HG02870 (cell line): ENCODE results near the gene ST7L.
"Not testable (repeated sequence)": the region's sequence is repeated elsewhere in the genome, so short reads cannot be mapped to it uniquely, and the experiment has no call there.

ENCODE experiments used
- ATAC-seq: cut with Tn5 transposase; IDR thresholded peaks from one replicate; pipeline ENCODE4 v1.9.1; 2021; ENCODE audit warnings: mild to moderate bottlenecking, moderate library complexity; ENCODE audit not compliant: unreplicated experiment

The ST7L gene

GRCh38 chr1:112502826-112503225 is 116.1 kb downstream of the ST7L start:
- ATAC-seq: no peak

DNA sequence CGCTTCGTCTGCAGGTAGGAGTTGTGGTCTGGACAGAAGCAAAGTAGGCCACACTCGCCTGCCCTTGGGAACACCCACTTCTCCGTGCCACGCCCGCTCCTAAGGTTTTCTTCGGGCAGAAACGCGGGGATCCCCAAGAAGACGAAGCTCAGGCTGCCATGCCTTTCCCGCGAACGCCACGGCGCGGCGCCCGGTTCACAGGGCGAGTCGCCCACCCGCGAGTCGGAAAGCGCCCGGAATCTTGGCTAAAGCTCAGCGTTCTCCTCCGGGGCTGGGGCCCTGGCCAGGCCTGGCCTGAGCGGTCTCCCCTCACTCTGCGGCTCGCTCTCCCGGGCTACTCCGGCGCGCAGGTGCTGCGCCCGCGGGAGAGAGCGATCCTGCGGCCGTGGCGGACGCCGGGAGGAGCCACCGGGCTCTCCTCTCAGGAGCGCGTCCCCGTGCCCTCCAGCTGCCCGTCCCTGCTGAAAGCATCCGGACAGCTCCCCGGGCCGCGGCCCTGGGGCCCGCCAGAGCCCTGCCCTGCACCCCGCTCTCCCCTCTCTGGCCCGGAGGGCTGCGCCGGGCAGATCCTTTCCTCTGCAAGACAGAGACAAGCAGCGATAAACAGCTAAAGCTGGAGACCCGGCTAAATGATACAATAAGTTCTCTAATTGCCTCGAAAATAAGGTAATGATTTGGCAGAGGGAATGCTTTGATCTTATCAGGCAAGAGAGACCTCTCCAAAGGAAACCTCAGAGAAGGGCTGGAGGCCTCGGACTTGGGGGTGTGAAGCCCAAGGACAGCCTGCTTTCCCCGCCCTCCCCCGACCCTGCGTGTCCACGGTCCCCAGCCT is 116.9 kb downstream of the ST7L start:
- ATAC-seq: no peak

DNA sequence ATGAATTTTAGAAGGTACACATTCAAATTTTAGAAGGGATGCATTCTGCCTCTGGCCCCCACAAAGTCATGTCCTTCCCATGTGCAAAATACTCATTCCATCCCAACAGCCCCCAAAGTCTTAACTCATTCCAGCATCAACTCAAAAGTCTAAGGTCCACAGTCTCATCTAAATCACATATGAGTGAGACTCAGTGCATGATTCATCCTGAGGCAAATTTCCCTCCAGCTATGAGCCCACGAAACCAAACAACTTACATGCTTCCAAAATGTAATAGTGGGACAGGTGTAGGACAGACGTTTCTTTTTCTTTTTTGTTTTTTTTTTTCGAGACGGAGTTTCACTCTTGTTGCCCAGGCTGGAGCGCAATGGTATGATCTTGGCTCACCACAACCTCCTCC is 122.7 kb downstream of the ST7L start:
- no peak for ATAC-seq

- no peak for ATAC-seq
These were observed 125.6 kb downstream of the ST7L start for GRCh38 chr1:112493351-112493750.

- ATAC-seq: no peak
These were observed 126.9 kb downstream of the ST7L start for GRCh38 chr1:112492076-112492475.

- no peak for ATAC-seq
These were observed 130.8 kb downstream of the ST7L start for GRCh38 chr1:112488141-112488540.

DNA sequence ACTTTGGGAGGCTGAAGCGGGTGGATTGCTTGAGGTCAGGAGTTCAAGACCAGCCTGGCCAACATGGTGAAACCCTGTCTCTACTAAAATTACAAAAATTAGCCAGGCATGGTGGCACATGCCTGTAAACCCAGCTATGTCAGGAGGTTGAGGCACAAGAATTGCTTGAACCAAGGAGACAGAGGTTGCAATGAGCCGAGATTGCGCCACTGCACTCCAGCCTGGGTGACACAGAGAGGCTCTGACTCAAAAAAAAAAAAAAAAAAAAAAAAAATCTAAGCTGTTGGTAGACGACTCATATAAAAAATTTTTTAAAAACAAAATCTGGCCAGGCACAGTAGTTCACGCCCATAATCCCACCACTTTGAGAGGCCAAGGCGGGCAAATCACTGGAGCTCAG is 131.3 kb downstream of the ST7L start:
- not testable (repeated sequence) for ATAC-seq

DNA sequence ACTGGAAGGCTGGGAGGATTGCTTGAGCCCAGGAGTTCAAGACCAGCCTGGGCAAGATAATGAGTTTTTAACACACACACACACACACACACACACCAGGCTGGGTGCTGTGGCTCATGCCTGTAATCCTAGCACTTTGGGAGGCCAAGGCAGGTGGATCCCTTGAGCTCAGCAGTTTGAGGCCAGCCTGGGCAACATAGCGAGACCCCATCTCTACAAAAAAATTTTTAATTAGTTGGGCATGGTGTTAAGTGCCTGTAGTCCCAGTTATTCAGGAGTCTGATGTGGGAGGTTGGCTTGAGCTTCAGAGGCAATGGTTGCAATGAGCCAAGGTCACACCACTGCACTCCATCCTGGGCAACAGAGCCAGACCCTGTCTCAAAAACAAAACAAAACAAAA is 132.9 kb downstream of the ST7L start:
- ATAC-seq: not testable (repeated sequence)

DNA sequence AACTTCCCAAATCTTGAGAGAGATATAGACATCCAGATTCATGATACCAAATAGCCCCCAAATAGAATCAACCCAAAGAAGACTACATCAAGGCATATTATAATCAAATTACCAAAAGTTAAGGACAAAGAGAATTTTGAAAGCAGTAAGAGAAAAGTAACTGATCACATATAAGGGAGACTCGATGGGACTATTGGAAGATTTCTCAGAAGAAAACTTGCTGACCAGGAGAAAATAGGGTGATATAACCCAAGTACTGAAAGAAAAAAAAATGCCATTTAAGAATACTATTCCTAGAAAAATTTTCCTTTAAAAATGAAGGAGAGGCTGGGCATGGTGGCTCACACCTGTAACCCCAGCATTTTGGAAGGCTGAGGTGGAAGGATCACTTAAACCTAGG is 140.6 kb downstream of the ST7L start:
- ATAC-seq: no peak

DNA sequence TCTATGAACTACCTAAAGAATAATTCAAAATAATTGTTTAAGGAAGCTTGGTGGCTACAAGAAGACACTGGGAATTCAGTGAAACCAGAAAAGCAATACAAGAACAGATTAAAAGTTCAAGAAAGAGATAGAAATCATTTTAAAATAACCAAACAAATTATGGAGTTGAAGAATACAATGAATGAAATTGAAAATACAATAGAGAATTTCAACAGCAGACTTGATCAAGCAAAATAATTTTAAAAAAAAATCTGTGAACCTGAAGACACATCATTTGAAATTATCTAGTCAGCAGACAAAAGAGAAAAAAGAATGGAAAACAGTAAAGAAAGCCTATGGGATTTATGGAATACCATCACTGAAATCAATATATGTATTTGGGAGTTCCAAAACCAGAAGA is 141.4 kb downstream of the ST7L start:
- ATAC-seq: no peak
